DMS153 treated with DMSO at 0.1 percent for 48 hours (cell line): ENCODE data around the gene PRR15.
A peak's percentile ranks its signal among the peaks of the same experiment; 100 is the strongest.

Source experiments
- DNase-seq: peaks from one replicate; lab custom pipeline; 2025; ENCODE audit not compliant: unreplicated experiment; lab: John Stamatoyannopoulos, UW

PRR15 gene

DNA sequence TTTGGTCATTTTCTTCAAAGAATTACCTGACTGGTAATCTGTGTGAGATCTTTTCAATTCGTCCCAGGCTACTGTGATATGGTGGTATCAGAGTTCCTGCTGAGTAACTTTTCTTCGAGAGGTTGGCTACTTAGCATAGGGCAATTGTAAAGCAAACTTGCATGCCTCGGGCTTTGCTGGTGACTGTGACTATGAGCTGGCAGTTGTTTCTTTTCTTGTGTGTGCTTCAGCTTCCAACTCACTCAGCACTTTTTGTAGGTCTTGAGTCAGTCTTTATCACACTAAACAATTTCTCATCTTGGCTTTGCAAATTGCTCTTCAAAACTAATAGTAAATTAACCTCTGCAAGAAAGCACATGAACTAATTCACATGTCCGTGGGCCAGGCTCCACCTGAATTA is 44.3 kb downstream of the PRR15 start:
- no peak for DNase-seq

GRCh38 chr7:29609162-29610037 is 45.8 kb downstream of the PRR15 start:
- peak; percentile 92 for DNase-seq

- no peak for DNase-seq
Observed at GRCh38 chr7:29610086-29610485, 46.5 kb downstream of the PRR15 start.

DNA sequence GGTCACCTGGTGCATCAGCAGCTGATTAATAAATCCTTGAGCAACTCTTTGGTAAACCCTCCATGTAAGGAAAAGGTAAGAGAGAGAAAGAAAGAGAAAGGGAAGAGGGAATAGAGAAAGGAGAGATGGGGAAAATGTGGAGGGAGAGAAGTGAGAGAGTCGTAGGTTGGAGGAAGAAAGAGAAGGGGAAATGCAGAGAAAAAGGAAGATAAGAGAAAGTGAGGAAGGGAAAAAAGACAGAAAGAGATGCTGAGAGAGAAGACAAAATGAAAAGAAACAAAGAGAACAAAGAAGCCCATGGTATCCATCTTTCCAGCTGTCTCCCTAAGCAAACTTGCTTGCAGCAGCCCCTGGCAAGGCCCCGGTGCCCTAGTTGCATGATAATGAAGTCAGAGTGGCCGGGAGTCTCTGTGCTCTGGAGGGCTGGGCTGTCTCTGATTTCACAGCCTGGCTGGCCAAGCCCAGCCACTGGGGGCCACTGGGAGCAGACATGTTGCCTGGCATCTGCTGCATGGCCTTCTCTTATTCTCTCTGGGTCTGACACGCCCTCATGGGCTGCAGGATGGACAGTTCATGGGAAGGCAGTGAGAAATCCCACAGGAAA is 48.4 kb downstream of the PRR15 start:
- no peak for DNase-seq

- DNase-seq: no peak
Observed at GRCh38 chr7:29612596-29612995, 49.0 kb downstream of the PRR15 start.

DNA sequence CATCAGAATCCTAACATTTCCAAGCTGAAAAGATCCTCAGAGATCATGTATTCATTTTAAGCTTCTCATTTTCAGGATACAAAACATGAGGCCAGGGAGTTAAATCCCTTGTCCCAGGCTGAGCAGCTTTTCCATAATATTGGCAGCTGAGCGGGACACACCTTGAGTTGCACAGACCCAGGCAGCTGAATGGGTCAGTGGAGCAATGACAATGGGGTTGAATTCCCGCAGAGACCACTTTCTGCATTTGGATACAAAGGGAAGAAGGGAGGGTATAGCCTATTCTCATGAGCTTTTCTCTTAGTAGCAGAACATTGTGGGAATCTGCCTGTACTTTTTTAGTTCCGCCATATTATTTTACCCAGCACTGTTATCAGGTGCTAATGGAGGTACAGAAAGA is 49.5 kb downstream of the PRR15 start:
- no peak for DNase-seq

DNA sequence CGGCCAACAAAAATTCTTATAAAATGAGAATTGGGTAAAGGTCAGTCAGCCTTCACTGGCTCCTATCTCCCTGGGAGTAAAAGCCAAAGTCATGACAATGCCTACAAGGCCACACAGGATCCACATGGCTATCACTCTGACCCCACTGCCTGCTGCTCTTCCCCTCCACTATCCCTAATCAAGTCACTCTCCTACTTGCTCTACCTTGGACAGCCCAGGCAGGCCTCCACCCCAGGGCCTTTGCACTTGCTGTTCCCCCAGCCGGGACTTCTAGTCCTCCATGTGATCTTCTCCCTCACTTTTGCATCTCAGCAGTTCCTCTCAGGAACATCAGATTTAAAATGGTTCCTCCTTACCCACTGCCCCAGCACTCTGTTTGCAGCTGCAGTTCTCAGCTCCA is 50.6 kb downstream of the PRR15 start:
- DNase-seq: no peak
